ENCODE results near the gene DDTL. TPM values are rescaled to one million over a fixed set of nuclear protein-coding genes. Genes with fewer than 3 reads are reported as not detected.

Gene DDTL
- 0.76 and 0.85 TPM in 2 replicates for total RNA-seq

GRCh38 chr22:23966568-23966967, at the start of gene DDTL:
Gene DDTL, plus strand, starts transcription at chr22:23966888. Its CDS starts 27 bp downstream, at chr22:23966915.

GRCh38 chr22:23961084-23961771, 5.5 kb upstream of the DDTL start, which contains the start of gene GSTT2B:
Gene GSTT2B, minus strand, starts transcription at chr22:23961195. Its CDS starts 64 bp downstream, at chr22:23961131.

GRCh38 chr22:23974345-23974744, 7.7 kb downstream of the DDTL start, which contains the start of gene DDT:
Gene DDT, minus strand, starts transcription at chr22:23974441. Its CDS starts 27 bp downstream, at chr22:23974414.

GRCh38 chr22:23979557-23980240, 13.0 kb downstream of the DDTL start, which contains the start of gene GSTT2:
Gene GSTT2, plus strand, starts transcription at chr22:23980134.

GRCh38 chr22:24005201-24005600, 38.5 kb downstream of the DDTL start, which contains the start of gene GSTT4:
Gene GSTT4, minus strand, starts transcription at chr22:24005453. Its CDS starts 97 bp downstream, at chr22:24005356.

Other genes with a start within 250 kb of the DDTL start
- gene ZNF70, start 215.8 kb upstream of the DDTL start, total RNA-seq = 6.2 and 7.8 TPM in 2 replicates
- gene VPREB3, start 212.5 kb upstream of the DDTL start, total RNA-seq = not detected in 2 replicates
- 1.4 and 1.8 TPM in 2 replicates for gene C22orf15, start 203.9 kb upstream of the DDTL start, total RNA-seq
- gene CHCHD10, start 198.9 kb upstream of the DDTL start, total RNA-seq = 8.6 and 10.8 TPM in 2 replicates
- gene MMP11, start 194.0 kb upstream of the DDTL start, total RNA-seq = 37.1 and 38.2 TPM in 2 replicates
- 31.9 and 32.0 TPM in 2 replicates for gene SMARCB1, start 179.9 kb upstream of the DDTL start, total RNA-seq
- 0.85 and 0.89 TPM in 2 replicates for gene DERL3, start 127.9 kb upstream of the DDTL start, total RNA-seq
- 13.4 and 19.0 TPM in 2 replicates for gene SLC2A11, start 109.0 kb upstream of the DDTL start, total RNA-seq
- gene MIF, start 72.5 kb upstream of the DDTL start, total RNA-seq = 361 and 389 TPM in 2 replicates
- gene GSTT2B, start 5.7 kb upstream of the DDTL start, total RNA-seq = 1.3 and 2.0 TPM in 2 replicates
- gene DDT, start 7.6 kb downstream of the DDTL start, total RNA-seq = 115 and 165 TPM in 2 replicates
- gene GSTT2, start 13.2 kb downstream of the DDTL start, total RNA-seq = not detected in 2 replicates
- gene GSTT4, start 38.6 kb downstream of the DDTL start, total RNA-seq = 0.07 TPM in 1 of 2 replicates, not detected in the other
- gene CABIN1, start 44.4 kb downstream of the DDTL start, total RNA-seq = 68.5 and 88.0 TPM in 2 replicates
- 46.2 and 79.1 TPM in 2 replicates for gene SUSD2, start 214.6 kb downstream of the DDTL start, total RNA-seq